ENCODE measurements around the gene MAP1LC3B2. TPM values are rescaled to one million over a fixed set of nuclear protein-coding genes. Genes with fewer than 3 reads are reported as not detected.

Gene MAP1LC3B2
- polyA plus RNA-seq, 1 of the 3 experiments (the other 2 are of a cell fraction), result 0.76 TPM

DNA sequence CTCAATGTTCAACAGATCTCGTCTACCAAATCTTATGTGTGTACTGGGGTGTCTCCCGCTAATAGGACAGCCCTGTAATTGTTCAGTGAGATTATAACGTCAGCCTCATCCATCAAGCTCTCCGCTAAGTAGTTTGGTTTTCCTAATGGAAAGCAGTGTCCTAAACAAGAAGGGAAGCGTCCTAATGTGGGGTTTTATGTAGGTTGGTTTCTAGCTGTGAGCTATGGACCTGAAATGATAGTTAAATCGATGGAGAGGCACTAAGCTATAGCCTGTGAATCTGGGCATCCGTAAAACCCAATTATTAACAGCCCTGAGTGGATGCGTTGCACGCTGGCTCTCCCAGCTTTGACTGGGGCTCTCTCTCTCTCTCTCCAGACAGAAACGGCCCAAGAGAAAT is 9.2 kb upstream of the MAP1LC3B2 start:
- ChIA-PET POLR2A (no interaction called here), CTCF (no interaction called here)
- TF ChIP-seq, protein P1, sequence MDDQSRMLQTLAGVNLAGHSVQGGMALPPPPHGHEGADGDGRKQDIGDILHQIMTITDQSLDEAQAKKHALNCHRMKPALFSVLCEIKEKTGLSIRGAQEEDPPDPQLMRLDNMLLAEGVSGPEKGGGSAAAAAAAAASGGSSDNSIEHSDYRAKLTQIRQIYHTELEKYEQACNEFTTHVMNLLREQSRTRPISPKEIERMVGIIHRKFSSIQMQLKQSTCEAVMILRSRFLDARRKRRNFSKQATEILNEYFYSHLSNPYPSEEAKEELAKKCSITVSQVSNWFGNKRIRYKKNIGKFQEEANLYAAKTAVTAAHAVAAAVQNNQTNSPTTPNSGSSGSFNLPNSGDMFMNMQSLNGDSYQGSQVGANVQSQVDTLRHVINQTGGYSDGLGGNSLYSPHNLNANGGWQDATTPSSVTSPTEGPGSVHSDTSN (IDR thresholded peaks at IDR 0.05), result no peak
- TF ChIP-seq TAF1 (IDR thresholded peaks at IDR 0.05; ENCODE audit: borderline replicate concordance, low read depth, low read length), result no peak
- no peak for TF ChIP-seq SIN3A (IDR thresholded peaks at IDR 0.05; ENCODE audit: borderline replicate concordance, low read depth, low read length)
- no peak for TF ChIP-seq FOXJ3 (CRISPR knock-in tag; IDR thresholded peaks at IDR 0.05)
- no peak for TF ChIP-seq GATA2 (CRISPR knock-in tag; IDR thresholded peaks at IDR 0.05)
- TF ChIP-seq, protein P2, sequence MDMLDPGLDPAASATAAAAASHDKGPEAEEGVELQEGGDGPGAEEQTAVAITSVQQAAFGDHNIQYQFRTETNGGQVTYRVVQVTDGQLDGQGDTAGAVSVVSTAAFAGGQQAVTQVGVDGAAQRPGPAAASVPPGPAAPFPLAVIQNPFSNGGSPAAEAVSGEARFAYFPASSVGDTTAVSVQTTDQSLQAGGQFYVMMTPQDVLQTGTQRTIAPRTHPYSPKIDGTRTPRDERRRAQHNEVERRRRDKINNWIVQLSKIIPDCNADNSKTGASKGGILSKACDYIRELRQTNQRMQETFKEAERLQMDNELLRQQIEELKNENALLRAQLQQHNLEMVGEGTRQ (IDR thresholded peaks at IDR 0.05; ENCODE audit: borderline replicate concordance, low read depth, low read length), result no peak
- TF ChIP-seq, protein P3, sequence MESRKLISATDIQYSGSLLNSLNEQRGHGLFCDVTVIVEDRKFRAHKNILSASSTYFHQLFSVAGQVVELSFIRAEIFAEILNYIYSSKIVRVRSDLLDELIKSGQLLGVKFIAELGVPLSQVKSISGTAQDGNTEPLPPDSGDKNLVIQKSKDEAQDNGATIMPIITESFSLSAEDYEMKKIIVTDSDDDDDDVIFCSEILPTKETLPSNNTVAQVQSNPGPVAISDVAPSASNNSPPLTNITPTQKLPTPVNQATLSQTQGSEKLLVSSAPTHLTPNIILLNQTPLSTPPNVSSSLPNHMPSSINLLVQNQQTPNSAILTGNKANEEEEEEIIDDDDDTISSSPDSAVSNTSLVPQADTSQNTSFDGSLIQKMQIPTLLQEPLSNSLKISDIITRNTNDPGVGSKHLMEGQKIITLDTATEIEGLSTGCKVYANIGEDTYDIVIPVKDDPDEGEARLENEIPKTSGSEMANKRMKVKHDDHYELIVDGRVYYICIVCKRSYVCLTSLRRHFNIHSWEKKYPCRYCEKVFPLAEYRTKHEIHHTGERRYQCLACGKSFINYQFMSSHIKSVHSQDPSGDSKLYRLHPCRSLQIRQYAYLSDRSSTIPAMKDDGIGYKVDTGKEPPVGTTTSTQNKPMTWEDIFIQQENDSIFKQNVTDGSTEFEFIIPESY (IDR thresholded peaks at IDR 0.05; ENCODE audit: borderline replicate concordance, low read depth), result no peak
- no peak for TF ChIP-seq YY1 (IDR thresholded peaks at IDR 0.05; ENCODE audit: low read depth)
- no peak for TF ChIP-seq ELF1 (IDR thresholded peaks at IDR 0.05)
- TF ChIP-seq NRF1 (IDR thresholded peaks at IDR 0.05; ENCODE audit: low read depth, low read length), result no peak
- no peak for DNase-seq
- 56% methylated on average over 10 of the region's 10 CpGs for WGBS (ENCODE audit: low lambda C conversion rate)
- Histone ChIP-seq H3K9ac (no peak overlapping the region), H3K4me2 (no peak overlapping the region), H3F3A (replicated peaks; ENCODE audit: insufficient read depth) (no peaks in the 10 kb centered on the region), H3K4me1 (ENCODE audit: control insufficient read depth in 1 of 2, insufficient read depth in 2 of 2, low read depth in 1 of 2, low read length in 1 of 2) (peaks cover 0 to 7% of the 10 kb centered on the region in 2 experiments; a peak in 1 of 4 replicates), H2AFZ (ENCODE audit: low read depth) (no peak overlapping the region), H3K79me2 (ENCODE audit: insufficient read depth) (no peaks in the 10 kb centered on the region), H3K27ac (ENCODE audit: low read depth in 2 of 2, low read length in 1 of 2) (no peak overlapping the region), H3K27me3 (ENCODE audit: insufficient read depth) (no peaks in the 10 kb centered on the region), H3K9me3 (no peaks in the 10 kb centered on the region), H3K36me3 (replicated peaks in 1 of 2; ENCODE audit: control insufficient read depth in 1 of 2, insufficient read depth in 2 of 2, low read length in 1 of 2) (no peaks in the 10 kb centered on the region), H4K20me1 (ENCODE audit: insufficient read depth) (no peaks in the 10 kb centered on the region), H3K9me2 (no peaks in the 10 kb centered on the region), H3K4me3 (ENCODE audit: low read depth in 2 of 2, low read length in 1 of 2) (no peak overlapping the region)

DNA sequence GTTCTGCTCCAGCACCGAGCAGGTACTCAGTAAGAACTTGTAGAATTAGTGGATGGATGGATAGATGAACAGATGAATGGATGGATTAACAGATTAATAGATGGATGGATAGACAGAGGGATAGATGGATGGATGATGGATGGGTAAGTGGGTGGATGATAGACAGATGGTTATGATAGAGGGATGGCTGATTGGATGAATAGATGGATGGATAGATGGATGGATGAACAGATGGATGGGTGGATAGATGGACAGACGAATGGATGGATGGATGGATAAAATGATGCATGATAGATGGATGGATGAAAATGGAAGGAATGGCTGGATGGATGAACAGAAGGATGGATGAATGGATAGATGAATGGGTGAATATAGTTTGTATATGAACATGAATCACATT is 8.0 kb upstream of the MAP1LC3B2 start:
- Histone ChIP-seq H3F3A (replicated peaks; ENCODE audit: insufficient read depth) (no peaks in the 10 kb centered on the region), H3K27ac (ENCODE audit: low read depth in 2 of 2, low read length in 1 of 2) (no peak overlapping the region), H4K20me1 (ENCODE audit: insufficient read depth) (no peaks in the 10 kb centered on the region), H3K4me3 (ENCODE audit: low read depth in 2 of 2, low read length in 1 of 2) (no peak overlapping the region), H3K9me2 (no peaks in the 10 kb centered on the region), H3K4me2 (no peak overlapping the region), H3K79me2 (ENCODE audit: insufficient read depth) (no peaks in the 10 kb centered on the region), H3K36me3 (replicated peaks in 1 of 2; ENCODE audit: control insufficient read depth in 1 of 2, insufficient read depth in 2 of 2, low read length in 1 of 2) (no peaks in the 10 kb centered on the region), H2AFZ (ENCODE audit: low read depth) (no peak overlapping the region), H3K27me3 (ENCODE audit: insufficient read depth) (no peaks in the 10 kb centered on the region), H3K9ac (no peak overlapping the region), H3K4me1 (ENCODE audit: control insufficient read depth in 1 of 2, insufficient read depth in 2 of 2, low read depth in 1 of 2, low read length in 1 of 2) (peaks cover 0 to 7% of the 10 kb centered on the region in 2 experiments; a peak in 1 of 4 replicates), H3K9me3 (no peaks in the 10 kb centered on the region)
- no peak for DNase-seq
- ChIA-PET POLR2A (no interaction called here), CTCF (no interaction called here)
- no peak for TF ChIP-seq GATA2 (CRISPR knock-in tag; IDR thresholded peaks at IDR 0.05)
- no peak for TF ChIP-seq TCF12 (IDR thresholded peaks at IDR 0.05)
- no peak for TF ChIP-seq EZH2phosphoT487 (IDR thresholded peaks at IDR 0.05; ENCODE audit: borderline replicate concordance, low read depth)
- TF ChIP-seq SIN3A (IDR thresholded peaks at IDR 0.05; ENCODE audit: borderline replicate concordance, low read depth, low read length), result no peak
- TF ChIP-seq, protein P4, sequence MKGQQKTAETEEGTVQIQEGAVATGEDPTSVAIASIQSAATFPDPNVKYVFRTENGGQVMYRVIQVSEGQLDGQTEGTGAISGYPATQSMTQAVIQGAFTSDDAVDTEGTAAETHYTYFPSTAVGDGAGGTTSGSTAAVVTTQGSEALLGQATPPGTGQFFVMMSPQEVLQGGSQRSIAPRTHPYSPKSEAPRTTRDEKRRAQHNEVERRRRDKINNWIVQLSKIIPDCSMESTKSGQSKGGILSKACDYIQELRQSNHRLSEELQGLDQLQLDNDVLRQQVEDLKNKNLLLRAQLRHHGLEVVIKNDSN (IDR thresholded peaks at IDR 0.05; ENCODE audit: borderline replicate concordance, low read depth), result no peak
- TF ChIP-seq, protein P2 (IDR thresholded peaks at IDR 0.05; ENCODE audit: borderline replicate concordance, low read depth, low read length), result no peak
- no peak for TF ChIP-seq MEF2A (IDR thresholded peaks at IDR 0.05; ENCODE audit: borderline replicate concordance, low read depth)
- no peak for TF ChIP-seq JUND (IDR thresholded peaks at IDR 0.05)
- no peak for TF ChIP-seq CHD2 (IDR thresholded peaks at IDR 0.05; ENCODE audit: low read length, partially characterized antibody)
- no peak for TF ChIP-seq NFIC (IDR thresholded peaks at IDR 0.05; ENCODE audit: borderline replicate concordance)
- 81% methylated on average over 2 of the region's 2 CpGs for WGBS (ENCODE audit: low lambda C conversion rate)

All from SK-N-SH (cell line).